Neutrophil (primary cell): ENCODE results near the gene EXOC3L2.

ENCODE experiments used
- H3K27ac ChIP-seq: fragments of 200-600 bp; sonication (generic); 2 replicates; pipeline ENCODE4 v1.5.1; 2016; ENCODE audit warnings: mild to moderate bottlenecking, moderate library complexity
- H3K27me3 ChIP-seq: fragments of 200-600 bp; sonication (generic); 2 replicates; pipeline ENCODE4 v1.6.0; 2016; ENCODE audit warnings: mild to moderate bottlenecking
- H3K36me3 ChIP-seq: fragments of 200-600 bp; sonication (generic); 2 replicates; pipeline ENCODE4 v1.5.1; 2017
- H3K4me1 ChIP-seq, 2 experiments: fragments of 200-600 bp in 1 of 2; sonication (generic) in 1 of 2; 1 replicate in 1 of 2; 2 replicates in 1 of 2; pipeline versions ENCODE4 v1.5.1 to v1.6.1; 2013 to 2016; ENCODE audit warnings: low read depth in 1 of 2, low read length in 1 of 2, mild to moderate bottlenecking in 1 of 2, moderate library complexity in 1 of 2; ENCODE audit not compliant: control insufficient read depth in 1 of 2, insufficient read depth in 1 of 2
- H3K4me3 ChIP-seq, 2 experiments: fragments of 200-600 bp in 1 of 2; sonication (generic) in 1 of 2; 1 replicate in 1 of 2; 2 replicates in 1 of 2; pipeline ENCODE4 v1.5.1; 2013 to 2016; ENCODE audit warnings: low read depth in 1 of 2, low read length in 1 of 2, mild to moderate bottlenecking in 1 of 2, moderate library complexity in 1 of 2
- H3K9me3 ChIP-seq: fragments of 200-600 bp; sonication (generic); 2 replicates; pipeline ENCODE4 v1.5.1; 2016
- CTCF ChIP-seq: fragments of 200-600 bp; sonication (generic); IDR thresholded peaks from 2 replicates; pipeline ENCODE4 v1.5.1; 2016; ENCODE audit warnings: antibody characterized with exemption

The EXOC3L2 gene

DNA sequence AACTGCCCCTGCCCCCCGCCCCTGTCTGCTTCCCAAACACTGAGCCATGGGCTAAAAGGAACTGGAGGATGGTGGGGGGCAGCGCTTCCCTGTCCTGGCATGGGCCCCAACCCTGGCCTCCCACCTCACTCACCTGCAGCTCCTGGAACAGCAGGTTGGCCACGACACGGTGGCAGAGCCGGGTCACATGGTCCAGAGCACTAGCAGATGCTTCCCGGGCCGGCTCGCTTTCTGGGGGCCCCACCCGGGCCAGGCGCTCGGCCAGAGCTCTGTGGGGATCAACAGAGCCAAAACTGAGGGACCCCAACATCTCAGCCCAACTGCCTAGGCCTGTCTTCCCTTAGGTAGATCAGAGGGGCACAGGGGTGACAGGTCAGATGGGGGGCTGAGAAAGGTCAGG is 20.6 kb downstream of the EXOC3L2 start:
- H3K27me3 ChIP-seq, result peaks cover 16% of the 10 kb centered on the region
- no peak for TF ChIP-seq CTCF

GRCh38 chr19:45223879-45224278 is 21.3 kb downstream of the EXOC3L2 start:
- Histone ChIP-seq H3K27me3 (peaks cover 24% of the 10 kb centered on the region), H3K4me1 (no peaks in the 10 kb centered on the region), H3K36me3 (no peaks in the 10 kb centered on the region), H3K9me3 (no peaks in the 10 kb centered on the region), H3K4me3 (no peak overlapping the region), H3K27ac (no peak overlapping the region)
- no peak for TF ChIP-seq CTCF

More for the DNA sequence above, 20.6 kb downstream of the EXOC3L2 start:
- Histone ChIP-seq H3K27ac (no peak overlapping the region), H3K4me1 (no peaks in the 10 kb centered on the region), H3K4me3 (no peak overlapping the region), H3K9me3 (no peaks in the 10 kb centered on the region), H3K36me3 (no peaks in the 10 kb centered on the region)

GRCh38 chr19:45222724-45223123 is 22.5 kb downstream of the EXOC3L2 start:
- no peak overlapping the region for H3K4me3 ChIP-seq
- peaks cover 36% of the 10 kb centered on the region for H3K27me3 ChIP-seq
- no peak overlapping the region for H3K27ac ChIP-seq
- H3K9me3 ChIP-seq, result no peaks in the 10 kb centered on the region
- H3K4me1 ChIP-seq, result no peaks in the 10 kb centered on the region
- TF ChIP-seq CTCF, result no peak
- no peaks in the 10 kb centered on the region for H3K36me3 ChIP-seq

GRCh38 chr19:45218911-45219743 is 26.1 kb downstream of the EXOC3L2 start:
- H3K27ac ChIP-seq, result no peak overlapping the region

DNA sequence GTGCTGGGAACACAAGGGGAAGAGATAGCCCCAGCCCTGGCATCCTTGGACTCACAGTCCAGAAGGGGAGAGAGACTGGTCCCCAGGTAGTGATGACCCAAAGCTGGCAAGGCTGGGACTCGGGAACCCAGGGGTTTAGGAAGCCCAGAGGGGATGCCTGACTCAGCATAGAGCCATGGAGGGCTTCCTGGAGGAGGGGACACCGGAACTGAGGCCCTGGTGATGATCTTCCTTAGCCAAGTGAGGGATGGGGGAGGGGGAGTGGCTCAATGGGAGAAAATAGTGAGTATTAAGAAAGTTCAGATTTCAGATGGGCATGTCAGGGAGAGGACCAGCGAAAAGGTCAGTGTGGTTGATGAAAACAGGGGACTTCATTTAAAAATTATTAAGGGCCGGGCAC is 26.8 kb downstream of the EXOC3L2 start:
- H3K9me3 ChIP-seq, result no peaks in the 10 kb centered on the region
- no peaks in the 10 kb centered on the region for H3K4me1 ChIP-seq
- peaks cover 79% of the 10 kb centered on the region for H3K27me3 ChIP-seq
- H3K27ac ChIP-seq, result no peak overlapping the region
- no peaks in the 10 kb centered on the region for H3K36me3 ChIP-seq
- no peak for TF ChIP-seq CTCF
- H3K4me3 ChIP-seq, result no peak overlapping the region

More at GRCh38 chr19:45218911-45219743, 26.1 kb downstream of the EXOC3L2 start:
- no peaks in the 10 kb centered on the region for H3K4me1 ChIP-seq
- H3K27me3 ChIP-seq, result peaks cover 72% of the 10 kb centered on the region
- no peaks in the 10 kb centered on the region for H3K36me3 ChIP-seq
- H3K4me3 ChIP-seq, result no peak overlapping the region
- no peak for TF ChIP-seq CTCF
- H3K9me3 ChIP-seq, result no peaks in the 10 kb centered on the region
